Naive B cell (primary cell): ENCODE data around the gene DHRS12. TPM values are rescaled to one million over a fixed set of nuclear protein-coding genes. Genes with fewer than 3 reads are reported as not detected.

Source experiments
- ATAC-seq, 2 donors: fragments of 150-1000 bp; cut with Tn5 transposase; 2 replicates each; pipeline ENCODE4 v1.10.0; 2021; ENCODE audit warnings: low read depth in 2 of 2, mild to moderate bottlenecking in 2 of 2, moderate library complexity in 2 of 2
- DNase-seq: peaks from one replicate; pipeline ENCODE4 v3.0.0; 2022
- H3K27ac Mint-ChIP-seq, 6 donors: one replicate each; pipeline ENCODE4 v1.8.0; 2020 to 2022; ENCODE audit warnings: mild to moderate bottlenecking in 6 of 6, mixed read lengths in 6 of 6, moderate library complexity in 5 of 6, inconsistent platforms in 2 of 6
- H3K27me3 Mint-ChIP-seq, 3 donors: one replicate each; pipeline ENCODE4 v1.8.0; 2021 to 2022; ENCODE audit warnings: mixed read lengths in 3 of 3, mild to moderate bottlenecking in 1 of 3
- H3K36me3 Mint-ChIP-seq, 2 donors: one replicate each; pipeline ENCODE4 v1.8.0; 2020 to 2022; ENCODE audit warnings: mixed read lengths in 2 of 2, inconsistent platforms in 1 of 2, mild to moderate bottlenecking in 1 of 2
- H3K4me1 Mint-ChIP-seq, 3 donors: one replicate each; pipeline ENCODE4 v1.8.0; 2020 to 2022; ENCODE audit warnings: mixed read lengths in 3 of 3, inconsistent platforms in 1 of 3, mild to moderate bottlenecking in 1 of 3, moderate library complexity in 1 of 3
- H3K4me3 Mint-ChIP-seq, 8 donors: one replicate each; pipeline ENCODE4 v1.8.0; 2020 to 2022; ENCODE audit warnings: mild to moderate bottlenecking in 8 of 8, mixed read lengths in 8 of 8, moderate library complexity in 8 of 8, inconsistent platforms in 2 of 8
- H3K9me3 Mint-ChIP-seq, 7 donors: one replicate each; pipeline ENCODE4 v1.8.0; 2020 to 2022; ENCODE audit warnings: mixed read lengths in 7 of 7, mild to moderate bottlenecking in 5 of 7, inconsistent platforms in 2 of 7, moderate library complexity in 1 of 7
- polyA plus RNA-seq, 6 donors: library from polyadenylated mRNA; unstranded; fragments of 300-500 nt; fragmentation: Illumina TruSeq; gene quantifications; one replicate each; pipeline ENCODE4 v1.2.3, GENCODE V29; 2021; ENCODE audit warnings: low read depth in 6 of 6

The DHRS12 gene
- polyA plus RNA-seq, 6 donors from 2014 or later: 18.5 to 26.6 (median 22.3) TPM

- peaks cover 0 to 5% (median 0%) of the 10 kb centered on the region in 7 donors for H3K9me3 Mint-ChIP-seq
- no peak overlapping the region for H3K4me3 Mint-ChIP-seq
- H3K36me3 Mint-ChIP-seq: no peaks in the 10 kb centered on the region
- no peaks in the 10 kb centered on the region for H3K27me3 Mint-ChIP-seq
- ATAC-seq (no peak), DNase-seq (no peak)
- H3K27ac Mint-ChIP-seq: peak overlapping the region in 3 of 6 donors; percentile 26 to 88 (median 52)
- H3K4me1 Mint-ChIP-seq: peaks cover 16 to 34% (median 20%) of the 10 kb centered on the region in 3 donors
Observed at GRCh38 chr13:51811920-51812451, 8.0 kb upstream of the DHRS12 start.

- Mint-ChIP-seq H3K4me1 (peaks cover 20 to 35% (median 25%) of the 10 kb centered on the region in 3 donors), H3K36me3 (no peaks in the 10 kb centered on the region), H3K4me3 (peak overlapping the region in 1 of 8 donors; percentile 22), H3K27ac (peak overlapping the region in 2 of 6 donors; percentile 6 to 80), H3K27me3 (no peaks in the 10 kb centered on the region), H3K9me3 (peaks cover 0 to 5% (median 0%) of the 10 kb centered on the region in 7 donors)
- DNase-seq: no peak
- ATAC-seq: no peak
Observed at GRCh38 chr13:51811046-51811445, 7.1 kb upstream of the DHRS12 start.

- Mint-ChIP-seq H3K27me3 (no peaks in the 10 kb centered on the region), H3K4me3 (peak overlapping the region in 1 of 8 donors; percentile 18), H3K36me3 (no peaks in the 10 kb centered on the region), H3K9me3 (peaks cover 0 to 5% (median 0%) of the 10 kb centered on the region in 7 donors), H3K27ac (no peak overlapping the region), H3K4me1 (peaks cover 27 to 39% (median 36%) of the 10 kb centered on the region in 3 donors)
- DNase-seq (no peak), ATAC-seq (no peak)
Observed at GRCh38 chr13:51808811-51809210, 4.8 kb upstream of the DHRS12 start.

GRCh38 chr13:51807041-51807440 is 3.1 kb upstream of the DHRS12 start:
- Mint-ChIP-seq H3K27ac (peak overlapping the region in 2 of 6 donors; percentile 47 to 99), H3K4me1 (peaks cover 27 to 51% (median 38%) of the 10 kb centered on the region in 3 donors), H3K4me3 (peak overlapping the region in 1 of 8 donors; percentile 86), H3K27me3 (no peaks in the 10 kb centered on the region), H3K36me3 (no peaks in the 10 kb centered on the region), H3K9me3 (peaks cover 0 to 5% (median 0%) of the 10 kb centered on the region in 7 donors)
- no peak for ATAC-seq
- no peak for DNase-seq

- Mint-ChIP-seq H3K4me1 (peaks cover 25 to 49% (median 34%) of the 10 kb centered on the region in 3 donors), H3K27me3 (no peaks in the 10 kb centered on the region), H3K9me3 (peaks cover 0 to 5% (median 0%) of the 10 kb centered on the region in 7 donors), H3K4me3 (peak overlapping the region in 1 of 8 donors; percentile 86), H3K27ac (peak overlapping the region in 3 of 6 donors; percentile 71 to 99 (median 90)), H3K36me3 (no peaks in the 10 kb centered on the region)
- DNase-seq (no peak), ATAC-seq (no peak)
Observed at GRCh38 chr13:51806566-51806965, 2.6 kb upstream of the DHRS12 start.

- Mint-ChIP-seq H3K9me3 (peaks cover 0 to 5% (median 0%) of the 10 kb centered on the region in 7 donors), H3K4me1 (peaks cover 22 to 43% (median 33%) of the 10 kb centered on the region in 3 donors), H3K27ac (peak overlapping the region in 4 of 6 donors; percentile 75 to 99 (median 88)), H3K27me3 (no peaks in the 10 kb centered on the region), H3K4me3 (peak overlapping the region in 1 of 8 donors; percentile 86), H3K36me3 (no peaks in the 10 kb centered on the region)
- ATAC-seq (no peak), DNase-seq (no peak)
Observed at GRCh38 chr13:51805925-51806324, 2.0 kb upstream of the DHRS12 start.

GRCh38 chr13:51805313-51805712 is 1.4 kb upstream of the DHRS12 start:
- peaks cover 18 to 42% (median 33%) of the 10 kb centered on the region in 3 donors for H3K4me1 Mint-ChIP-seq
- no peak for DNase-seq
- no peak for ATAC-seq

GRCh38 chr13:51804295-51805172 is 571 bp upstream of the DHRS12 start:
- DNase-seq (peak; percentile 25), ATAC-seq (no peak)
- peak overlapping the region; percentile 95 to 99 (median 98) for H3K27ac Mint-ChIP-seq
- no peaks in the 10 kb centered on the region for H3K36me3 Mint-ChIP-seq
- H3K4me1 Mint-ChIP-seq: peaks cover 18 to 43% (median 33%) of the 10 kb centered on the region in 3 donors
- peaks cover 0 to 5% (median 0%) of the 10 kb centered on the region in 7 donors for H3K9me3 Mint-ChIP-seq
- H3K27me3 Mint-ChIP-seq: no peaks in the 10 kb centered on the region
- H3K4me3 Mint-ChIP-seq: peak overlapping the region; percentile 86 to 95 (median 90)

More at GRCh38 chr13:51805313-51805712, 1.4 kb upstream of the DHRS12 start:
- no peaks in the 10 kb centered on the region for H3K36me3 Mint-ChIP-seq
- no peaks in the 10 kb centered on the region for H3K27me3 Mint-ChIP-seq
- H3K27ac Mint-ChIP-seq: peak overlapping the region; percentile 95 to 99 (median 98)
- H3K4me3 Mint-ChIP-seq: peak overlapping the region; percentile 86 to 95 (median 90)
- peaks cover 0 to 5% (median 0%) of the 10 kb centered on the region in 7 donors for H3K9me3 Mint-ChIP-seq

- peaks cover 20 to 44% (median 34%) of the 10 kb centered on the region in 3 donors for H3K4me1 Mint-ChIP-seq
- H3K36me3 Mint-ChIP-seq: no peaks in the 10 kb centered on the region
- no peak for ATAC-seq
- H3K9me3 Mint-ChIP-seq: no peaks in the 10 kb centered on the region
- no peaks in the 10 kb centered on the region for H3K27me3 Mint-ChIP-seq
- H3K27ac Mint-ChIP-seq: peak overlapping the region; percentile 99 to 100 (median 100)
- H3K4me3 Mint-ChIP-seq: peak overlapping the region; percentile 86 to 97 (median 95)
- no peak for DNase-seq
Observed at GRCh38 chr13:51802631-51803418, 1.1 kb downstream of the DHRS12 start.

- peaks cover 23 to 44% (median 36%) of the 10 kb centered on the region in 3 donors for H3K4me1 Mint-ChIP-seq
- no peak for DNase-seq
- no peaks in the 10 kb centered on the region for H3K36me3 Mint-ChIP-seq
- H3K4me3 Mint-ChIP-seq: peak overlapping the region in 2 of 8 donors; percentile 6 to 86
- no peaks in the 10 kb centered on the region for H3K27me3 Mint-ChIP-seq
- H3K27ac Mint-ChIP-seq: peak overlapping the region; percentile 28 to 100 (median 78)
- ATAC-seq: no peak
- H3K9me3 Mint-ChIP-seq: no peaks in the 10 kb centered on the region
Observed at GRCh38 chr13:51801631-51802099, 2.3 kb downstream of the DHRS12 start.

- Mint-ChIP-seq H3K4me3 (peak overlapping the region in 1 of 8 donors; percentile 8), H3K27me3 (no peaks in the 10 kb centered on the region), H3K27ac (peak overlapping the region in 5 of 6 donors; percentile 20 to 99 (median 38)), H3K36me3 (no peaks in the 10 kb centered on the region), H3K4me1 (peaks cover 27 to 48% (median 28%) of the 10 kb centered on the region in 3 donors), H3K9me3 (no peaks in the 10 kb centered on the region)
- DNase-seq: no peak
- no peak for ATAC-seq
Observed at GRCh38 chr13:51800486-51800885, 3.5 kb downstream of the DHRS12 start.

GRCh38 chr13:51799261-51799660 is 4.7 kb downstream of the DHRS12 start:
- ATAC-seq (no peak), DNase-seq (no peak)
- Mint-ChIP-seq H3K4me1 (peaks cover 28 to 48% (median 28%) of the 10 kb centered on the region in 3 donors), H3K36me3 (no peaks in the 10 kb centered on the region), H3K27ac (no peak overlapping the region), H3K27me3 (no peaks in the 10 kb centered on the region), H3K9me3 (no peaks in the 10 kb centered on the region), H3K4me3 (no peak overlapping the region)
